ENCODE results near the gene IL23R. TPM values are rescaled to one million over a fixed set of nuclear protein-coding genes. Genes with fewer than 3 reads are reported as not detected.

Gene IL23R
- total RNA-seq, 4 donors from 2014 or later: not detected

DNA sequence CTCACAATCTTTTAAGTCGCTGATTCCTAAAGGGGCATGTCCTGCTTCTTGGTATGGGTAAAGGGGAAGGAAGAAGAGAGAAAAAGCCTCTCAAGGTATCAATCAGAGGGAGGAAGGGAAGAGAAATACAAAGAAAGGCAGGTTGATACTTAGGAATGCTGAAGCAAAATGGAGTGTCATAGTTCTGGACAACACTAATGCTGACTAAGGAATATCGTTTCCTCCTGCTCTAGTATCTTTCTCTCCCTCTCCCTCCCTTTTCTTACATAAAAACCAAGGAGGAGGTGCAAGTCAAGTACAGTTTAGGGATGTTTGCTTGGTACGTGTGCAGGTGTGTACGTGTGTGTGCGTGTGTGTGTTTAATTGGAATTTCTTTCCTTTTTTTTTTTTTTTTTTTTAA lies 96.5 kb downstream of the IL23R start:
- no peak for TF ChIP-seq CTCF (IDR thresholded peaks at IDR 0.05)
- no peak for TF ChIP-seq POLR2A (IDR thresholded peaks at IDR 0.05)
- no peak for TF ChIP-seq EP300 (IDR thresholded peaks at IDR 0.05)
- Histone ChIP-seq H3K36me3 (no peaks in the 10 kb centered on the region), H3K4me3 (no peak overlapping the region), H3K27ac (no peak overlapping the region), H3K27me3 (no peaks in the 10 kb centered on the region), H3K4me1 (no peaks in the 10 kb centered on the region), H3K9me3 (no peaks in the 10 kb centered on the region)
- no peak for DNase-seq (ENCODE audit: low spot score in 2 of 2)
- 83 to 85% methylated on average over 5 of the region's 5 CpGs for WGBS, 2 donors

DNA sequence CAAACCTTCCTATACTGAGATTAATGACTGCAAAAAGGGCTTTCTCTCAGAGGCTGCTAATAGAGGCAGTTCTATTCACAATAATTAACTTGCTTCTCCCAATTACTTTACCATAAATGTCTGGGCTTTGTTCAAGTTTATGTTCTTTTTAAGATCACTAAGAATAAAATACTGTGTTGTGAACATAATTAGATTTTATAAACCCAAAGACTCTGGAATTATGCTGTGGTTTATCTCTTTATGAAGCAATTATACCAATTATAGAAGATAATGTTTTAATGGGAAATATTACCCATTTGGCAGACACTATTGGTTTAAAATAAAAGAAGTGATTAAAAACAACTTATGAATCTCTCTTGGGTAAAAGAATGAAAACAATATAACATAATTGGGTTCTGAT lies 97.9 kb downstream of the IL23R start:
- Histone ChIP-seq H3K27ac (no peak overlapping the region), H3K9me3 (no peaks in the 10 kb centered on the region), H3K4me1 (no peaks in the 10 kb centered on the region), H3K4me3 (no peak overlapping the region), H3K36me3 (no peaks in the 10 kb centered on the region), H3K27me3 (no peaks in the 10 kb centered on the region)
- DNase-seq (ENCODE audit: low spot score in 2 of 2): no peak
- TF ChIP-seq EP300 (IDR thresholded peaks at IDR 0.05) (no peak), POLR2A (IDR thresholded peaks at IDR 0.05) (no peak), CTCF (IDR thresholded peaks at IDR 0.05) (no peak)

GRCh38 chr1:67264899-67265298 lies 98.6 kb downstream of the IL23R start:
- no peak overlapping the region for H3K4me3 ChIP-seq
- WGBS, 2 donors: 33 to 36% methylated on average over 3 of the region's 3 CpGs
- no peak for DNase-seq (ENCODE audit: low spot score in 2 of 2)

GRCh38 chr1:67269061-67269460 lies 102.8 kb downstream of the IL23R start:
- Histone ChIP-seq H3K27me3 (no peaks in the 10 kb centered on the region), H3K4me1 (no peaks in the 10 kb centered on the region), H3K27ac (no peak overlapping the region), H3K9me3 (peaks cover 0 to 15% (median 0%) of the 10 kb centered on the region in 4 donors), H3K36me3 (no peaks in the 10 kb centered on the region), H3K4me3 (no peak overlapping the region)
- no peak for DNase-seq (ENCODE audit: low spot score in 2 of 2)
- 75 to 80% methylated on average over 3 of the region's 3 CpGs for WGBS, 2 donors
- TF ChIP-seq EP300 (IDR thresholded peaks at IDR 0.05) (no peak), POLR2A (IDR thresholded peaks at IDR 0.05) (no peak), CTCF (IDR thresholded peaks at IDR 0.05) (no peak)

More at GRCh38 chr1:67264899-67265298, 98.6 kb downstream of the IL23R start:
- TF ChIP-seq POLR2A (IDR thresholded peaks at IDR 0.05) (no peak), EP300 (IDR thresholded peaks at IDR 0.05) (no peak), CTCF (IDR thresholded peaks at IDR 0.05) (no peak)
- no peak overlapping the region for H3K27ac ChIP-seq
- H3K9me3 ChIP-seq: no peaks in the 10 kb centered on the region
- H3K27me3 ChIP-seq: no peaks in the 10 kb centered on the region
- no peaks in the 10 kb centered on the region for H3K36me3 ChIP-seq
- no peaks in the 10 kb centered on the region for H3K4me1 ChIP-seq

GRCh38 chr1:67270541-67270940 lies 104.3 kb downstream of the IL23R start:
- 91 to 93% methylated on average over 3 of the region's 3 CpGs for WGBS, 2 donors
- no peaks in the 10 kb centered on the region for H3K36me3 ChIP-seq

More at GRCh38 chr1:67270541-67270940, 104.3 kb downstream of the IL23R start:
- no peak overlapping the region for H3K4me3 ChIP-seq
- H3K9me3 ChIP-seq: peaks cover 0 to 15% (median 0%) of the 10 kb centered on the region in 4 donors
- H3K27ac ChIP-seq: no peak overlapping the region
- TF ChIP-seq CTCF (IDR thresholded peaks at IDR 0.05) (no peak), EP300 (IDR thresholded peaks at IDR 0.05) (no peak), POLR2A (IDR thresholded peaks at IDR 0.05) (no peak)
- H3K27me3 ChIP-seq: no peaks in the 10 kb centered on the region
- no peak for DNase-seq (ENCODE audit: low spot score in 2 of 2)
- no peaks in the 10 kb centered on the region for H3K4me1 ChIP-seq
